HG02763 (cell line): ENCODE data around the gene FHOD3.
"Not testable (repeated sequence)": the region's sequence is repeated elsewhere in the genome, so short reads cannot be mapped to it uniquely, and the experiment has no call there.

Experiments
- ATAC-seq: cut with Tn5 transposase; IDR thresholded peaks from one replicate; pipeline ENCODE4 v1.9.1; 2021; ENCODE audit warnings: mild to moderate bottlenecking, moderate library complexity; ENCODE audit not compliant: unreplicated experiment

Gene FHOD3

DNA sequence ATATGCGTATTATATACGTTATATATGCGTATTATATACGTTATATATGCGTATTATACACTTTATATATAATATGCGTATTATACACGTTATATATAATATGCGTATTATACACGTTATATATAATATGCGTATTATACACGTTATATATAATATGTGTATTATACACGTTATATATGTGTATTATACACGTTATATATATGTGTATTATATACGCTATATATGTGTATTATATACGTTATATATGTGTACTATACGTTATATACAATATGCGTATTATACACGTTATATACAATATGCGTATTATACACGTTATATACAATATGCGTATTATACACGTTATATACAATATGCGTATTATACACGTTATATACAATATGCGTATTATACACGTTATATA, 465.5 kb downstream of the FHOD3 start:
- not testable (repeated sequence) for ATAC-seq

DNA sequence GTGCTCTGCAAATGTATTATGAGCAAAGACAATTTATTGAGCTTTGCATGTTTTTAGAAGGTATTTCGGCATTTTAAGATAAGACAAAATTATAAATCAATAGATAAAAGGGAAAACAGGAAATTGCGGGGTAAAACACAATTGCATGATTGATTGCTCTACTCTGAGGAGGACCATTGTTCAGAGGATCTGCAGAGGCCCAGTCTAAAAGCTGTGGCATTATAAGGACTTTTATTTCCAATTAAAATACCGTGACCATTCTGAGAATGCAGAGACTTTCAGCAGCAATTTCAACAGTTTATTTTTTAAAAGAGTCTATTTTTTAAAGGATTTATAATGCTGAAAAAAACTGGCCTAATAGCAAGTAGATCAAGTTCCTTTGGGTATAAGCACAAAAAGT, 469.3 kb downstream of the FHOD3 start:
- ATAC-seq = no peak

DNA sequence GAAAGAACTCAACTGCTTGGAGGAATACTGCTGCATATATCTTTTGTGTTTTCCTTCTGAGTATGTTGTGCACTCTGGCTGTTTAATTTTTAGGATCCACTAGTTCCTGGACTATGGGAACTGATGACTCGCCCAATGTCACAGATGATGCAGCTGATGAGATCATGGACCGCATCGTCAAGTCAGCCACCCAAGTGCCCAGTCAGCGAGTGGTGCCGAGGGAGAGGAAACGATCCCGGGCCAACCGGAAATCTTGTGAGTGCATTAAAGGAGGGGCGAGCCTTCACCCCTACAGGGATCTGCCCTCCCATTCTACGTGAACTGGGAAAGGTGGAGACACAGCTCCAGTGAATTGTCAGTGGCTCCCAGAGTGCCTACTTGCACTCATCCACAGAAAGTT, 471.7 kb downstream of the FHOD3 start:
- no peak for ATAC-seq

DNA sequence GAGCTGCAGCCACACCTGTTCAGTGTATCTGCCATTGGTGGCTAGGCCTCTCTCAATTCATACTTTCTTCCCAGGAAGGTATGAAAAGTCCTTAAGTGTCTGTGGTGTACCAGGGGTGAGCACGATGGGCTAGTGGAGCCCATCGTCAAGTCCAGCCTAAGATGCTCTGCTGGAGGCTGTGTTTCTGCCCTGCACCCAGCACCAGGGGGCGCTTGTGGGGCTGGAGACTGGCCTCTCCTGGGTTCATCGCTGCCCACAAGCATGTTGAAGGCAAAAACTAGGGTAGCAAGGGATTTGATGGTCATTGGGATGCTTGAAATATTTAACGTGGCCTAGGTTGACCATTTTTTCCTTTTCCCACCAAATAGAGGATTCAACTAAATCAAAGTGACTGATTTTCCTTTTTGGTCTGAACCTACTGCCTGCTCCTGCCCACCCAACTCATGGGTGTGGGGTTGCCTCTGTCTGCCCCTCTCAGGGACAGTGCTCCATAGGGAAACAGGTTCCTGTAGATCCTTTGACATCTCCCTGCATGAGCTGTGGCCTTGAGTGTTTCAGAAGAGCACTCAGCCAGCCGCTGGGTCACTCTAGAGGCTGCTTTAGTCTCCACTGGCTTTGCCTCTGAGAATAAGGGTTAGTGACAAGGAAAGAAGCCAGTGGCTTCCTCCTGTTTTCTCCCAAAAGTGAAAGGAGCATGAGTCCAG, 472.2 kb downstream of the FHOD3 start:
- ATAC-seq = no peak

DNA sequence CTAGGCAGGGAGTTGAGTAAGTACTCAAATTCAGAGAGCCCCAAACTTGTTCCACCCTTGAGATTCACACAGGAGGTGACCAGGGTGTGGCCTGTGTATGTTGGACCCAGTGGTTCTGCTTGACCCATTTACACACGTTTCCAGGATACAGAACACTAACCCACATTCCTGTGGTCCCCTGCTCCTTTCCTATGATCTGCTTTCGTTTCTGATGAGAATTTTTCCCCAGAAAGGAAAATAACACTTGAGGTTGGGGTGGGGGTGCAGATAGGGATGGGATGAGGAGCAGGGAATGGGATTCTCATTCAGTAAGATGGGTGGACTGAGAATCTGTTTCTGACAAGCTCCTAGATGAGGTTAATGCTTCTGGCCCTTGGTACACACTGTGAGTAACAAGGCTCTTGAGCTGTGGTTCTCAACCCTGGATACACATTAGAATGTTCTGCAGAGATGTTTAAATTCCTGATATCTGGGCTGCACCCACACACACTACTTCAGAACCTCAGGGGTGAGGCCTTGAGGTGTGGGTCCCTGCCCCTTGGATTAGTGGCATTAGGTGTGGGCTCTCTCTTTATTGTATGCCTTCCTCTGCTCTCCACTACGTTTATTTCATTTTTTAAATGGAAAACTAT, 472.9 kb downstream of the FHOD3 start:
- no peak for ATAC-seq

DNA sequence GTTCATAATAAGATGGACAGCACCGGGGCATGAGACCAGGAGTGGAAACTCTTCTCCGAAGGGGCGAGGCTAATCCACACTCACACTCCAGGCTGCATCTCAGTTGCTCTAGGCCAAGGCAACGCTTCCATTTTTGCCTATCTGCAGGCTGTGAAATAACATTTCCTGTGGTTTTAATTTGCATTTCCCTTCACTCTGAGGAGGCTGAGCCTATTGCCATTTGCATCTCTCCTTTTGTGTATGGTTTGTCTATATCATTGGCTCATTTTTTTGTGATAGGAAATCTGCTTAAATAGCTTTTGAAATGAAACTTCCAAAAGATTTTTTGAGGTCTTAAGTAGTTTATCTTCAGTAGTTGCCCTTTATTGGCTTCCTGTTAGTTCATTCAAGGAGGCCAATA, 473.7 kb downstream of the FHOD3 start:
- ATAC-seq = peak; percentile 43

DNA sequence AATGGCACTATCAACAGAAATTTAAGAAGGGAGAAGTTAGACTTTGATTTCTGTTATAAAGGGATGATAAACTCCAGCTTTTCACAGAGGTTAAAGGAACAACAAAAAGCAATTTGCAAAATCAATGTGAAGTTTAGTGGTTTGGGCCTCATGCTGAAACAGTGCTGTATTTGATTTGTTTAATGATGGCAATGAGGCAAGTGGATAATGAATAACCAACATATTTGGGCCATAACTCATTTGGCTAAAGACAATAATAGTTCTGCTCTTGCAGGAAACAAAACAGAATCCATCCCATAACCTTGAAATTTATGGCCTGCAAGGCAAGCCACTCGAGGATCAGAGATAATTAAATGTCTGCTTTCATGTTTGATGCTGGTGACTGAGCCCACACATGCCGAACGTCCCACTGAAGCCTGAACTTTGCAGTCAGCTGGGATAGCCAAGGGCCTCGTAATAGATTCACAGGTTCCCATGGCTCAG, 474.8 kb downstream of the FHOD3 start:
- no peak for ATAC-seq

DNA sequence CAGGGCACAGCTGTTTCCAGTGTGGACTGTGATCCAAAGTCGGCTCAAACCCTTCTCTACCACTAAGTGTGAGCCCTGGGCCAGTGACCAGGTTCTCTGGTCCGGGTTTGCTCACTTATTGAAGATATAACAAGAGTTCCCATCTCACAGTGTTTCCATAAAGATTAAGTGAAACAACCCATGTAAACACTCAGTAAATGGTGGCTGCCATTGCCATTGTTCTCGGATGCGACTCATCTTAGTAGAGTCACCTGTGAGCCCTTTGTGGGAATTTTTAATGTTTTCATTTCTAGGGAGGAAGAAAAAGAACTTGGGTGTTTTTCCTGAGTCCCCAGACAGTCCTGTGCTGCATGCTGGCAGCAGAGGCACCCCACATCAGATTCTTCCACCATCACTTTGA, 477.9 kb downstream of the FHOD3 start:
- no peak for ATAC-seq

DNA sequence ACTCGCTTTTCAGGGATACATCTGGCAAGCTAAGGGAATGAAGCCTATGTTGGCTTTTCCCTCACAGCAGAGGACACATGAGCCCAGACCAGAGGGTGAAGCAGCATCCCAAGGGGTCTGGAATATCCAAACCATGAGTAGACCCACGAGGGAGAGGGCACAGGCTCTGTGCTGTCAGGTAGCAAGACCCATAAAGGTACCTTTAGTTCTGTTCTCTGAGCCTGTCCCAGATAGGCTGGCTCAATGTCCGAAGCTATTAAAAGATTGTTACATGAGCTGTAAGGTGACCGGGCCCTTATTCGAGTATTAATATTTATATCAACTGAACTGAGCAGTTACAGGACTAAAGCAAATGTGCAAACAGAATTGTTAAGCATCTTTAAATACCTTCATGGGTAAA, 479.1 kb downstream of the FHOD3 start:
- ATAC-seq = no peak

DNA sequence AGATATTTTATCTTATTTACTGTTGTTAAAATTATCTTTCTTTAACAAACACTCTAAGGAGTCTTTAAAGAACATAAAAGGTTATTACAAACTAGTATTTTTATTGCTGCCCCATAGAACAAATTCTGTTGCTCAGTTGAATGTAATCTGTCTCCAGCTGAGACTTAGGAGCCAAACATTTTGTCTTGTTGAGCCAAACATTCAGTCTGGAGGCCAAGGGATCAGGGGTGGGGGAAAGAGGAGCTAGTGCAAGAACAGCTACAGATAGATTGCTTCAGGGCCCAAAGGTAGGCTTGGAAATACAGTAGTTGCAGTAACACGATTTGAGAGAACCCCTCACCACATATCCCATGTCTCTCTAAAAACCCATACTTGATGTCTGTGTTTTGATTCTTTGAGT, 480.1 kb downstream of the FHOD3 start:
- ATAC-seq = no peak

DNA sequence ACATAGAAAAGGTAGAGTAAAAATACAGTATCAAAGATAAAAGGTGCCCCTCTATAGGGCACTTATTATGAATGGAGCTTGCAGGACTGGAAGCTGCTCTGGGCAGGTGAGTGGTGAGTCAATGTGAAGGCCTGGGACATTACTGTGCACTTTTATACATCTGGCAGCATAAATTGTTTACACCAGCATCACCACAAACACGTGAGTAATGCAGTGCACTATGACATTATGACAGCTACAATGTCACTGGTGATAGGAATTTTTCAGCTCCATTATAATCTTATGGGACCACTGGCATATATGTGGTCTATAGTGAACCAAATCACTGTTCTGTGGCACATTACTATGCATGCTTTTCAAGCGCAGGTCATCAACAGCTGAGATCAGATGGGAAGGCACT, 483.2 kb downstream of the FHOD3 start:
- no peak for ATAC-seq

DNA sequence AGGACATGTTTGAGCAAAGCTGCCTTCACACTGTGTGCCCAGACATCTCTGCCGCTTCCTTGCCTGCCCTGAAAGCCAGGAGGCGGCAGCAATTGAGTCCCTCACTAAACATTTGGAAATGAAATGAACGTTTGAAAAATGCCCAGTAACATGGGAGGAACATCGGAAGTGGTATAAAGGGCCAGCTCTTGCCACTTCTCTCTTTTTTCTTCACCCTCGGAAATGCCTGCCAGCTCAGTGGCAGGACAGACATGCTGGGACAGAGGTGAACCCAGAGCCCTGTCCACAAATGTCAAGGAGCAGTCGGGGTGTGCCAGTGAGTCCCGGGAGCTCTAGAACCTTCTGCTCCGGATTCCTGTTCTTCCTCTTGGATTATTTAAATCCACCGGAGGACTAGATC, 485.2 kb downstream of the FHOD3 start:
- no peak for ATAC-seq

DNA sequence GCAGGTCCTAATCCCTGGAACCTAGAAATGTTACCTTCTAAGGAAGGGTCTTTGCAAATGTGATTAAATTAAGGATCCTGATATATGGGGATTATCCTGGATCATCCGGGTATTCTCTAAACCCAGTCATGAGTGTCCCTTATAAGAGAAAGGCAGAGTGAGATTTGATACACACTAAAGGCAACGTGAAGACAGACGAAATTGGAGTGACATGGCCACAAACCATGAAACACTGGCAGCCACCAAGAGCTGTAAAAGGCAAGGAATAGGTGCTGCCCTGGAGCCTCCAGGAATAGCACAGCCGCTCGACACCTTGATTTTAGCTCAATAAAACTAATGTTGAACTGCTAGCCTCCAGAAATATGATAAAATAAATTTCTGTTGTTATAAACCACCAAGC, 486.3 kb downstream of the FHOD3 start:
- no peak for ATAC-seq

DNA sequence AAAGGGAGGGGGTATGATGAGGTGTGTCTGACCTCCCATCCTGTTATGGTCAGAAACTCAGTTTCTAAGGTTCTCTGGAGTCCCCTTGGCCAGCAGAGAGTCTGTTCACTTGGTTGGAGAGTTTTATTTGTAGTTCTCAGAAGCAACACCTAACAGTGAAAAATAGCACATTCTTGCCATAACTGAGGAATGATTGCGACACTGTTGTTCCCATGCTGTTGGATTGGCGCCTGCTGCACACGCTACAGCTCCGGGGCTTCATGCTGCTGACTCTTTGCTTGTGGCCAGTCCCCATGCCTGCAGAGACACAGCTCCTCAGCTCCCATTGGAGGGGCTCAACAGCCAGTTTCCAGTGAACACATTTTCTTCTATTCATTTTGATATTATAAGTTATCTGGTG, 489.2 kb downstream of the FHOD3 start:
- no peak for ATAC-seq

DNA sequence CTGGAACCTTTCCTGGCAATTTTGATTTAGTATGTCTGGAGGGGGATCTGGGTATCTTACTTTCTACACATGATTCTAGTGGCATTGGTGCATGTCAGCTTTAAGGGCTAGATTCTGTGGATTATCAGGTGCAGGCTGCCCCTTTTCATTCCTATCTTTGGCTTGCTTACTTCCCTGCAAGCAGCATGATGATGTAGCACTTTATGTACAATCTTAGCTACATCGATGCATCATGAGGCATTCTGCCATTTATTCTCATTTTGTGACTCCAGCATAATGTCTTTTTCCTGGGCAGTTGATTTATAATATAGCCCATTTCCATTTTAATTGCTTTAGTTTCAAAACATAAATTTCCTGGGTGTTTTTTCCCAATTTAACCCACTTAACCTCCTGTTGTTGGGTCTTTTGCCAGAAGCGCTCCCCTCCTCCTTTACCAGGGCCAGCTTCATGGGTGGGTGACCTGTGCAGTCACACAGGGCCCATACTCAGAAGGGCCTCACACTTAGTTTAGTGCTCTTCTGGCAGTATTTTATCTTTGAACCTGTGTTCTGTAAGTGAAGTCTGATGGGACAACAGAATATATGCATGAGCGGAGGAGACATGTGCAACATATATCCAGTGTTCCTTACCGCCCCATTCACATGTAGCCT, 495.2 kb downstream of the FHOD3 start:
- no peak for ATAC-seq

DNA sequence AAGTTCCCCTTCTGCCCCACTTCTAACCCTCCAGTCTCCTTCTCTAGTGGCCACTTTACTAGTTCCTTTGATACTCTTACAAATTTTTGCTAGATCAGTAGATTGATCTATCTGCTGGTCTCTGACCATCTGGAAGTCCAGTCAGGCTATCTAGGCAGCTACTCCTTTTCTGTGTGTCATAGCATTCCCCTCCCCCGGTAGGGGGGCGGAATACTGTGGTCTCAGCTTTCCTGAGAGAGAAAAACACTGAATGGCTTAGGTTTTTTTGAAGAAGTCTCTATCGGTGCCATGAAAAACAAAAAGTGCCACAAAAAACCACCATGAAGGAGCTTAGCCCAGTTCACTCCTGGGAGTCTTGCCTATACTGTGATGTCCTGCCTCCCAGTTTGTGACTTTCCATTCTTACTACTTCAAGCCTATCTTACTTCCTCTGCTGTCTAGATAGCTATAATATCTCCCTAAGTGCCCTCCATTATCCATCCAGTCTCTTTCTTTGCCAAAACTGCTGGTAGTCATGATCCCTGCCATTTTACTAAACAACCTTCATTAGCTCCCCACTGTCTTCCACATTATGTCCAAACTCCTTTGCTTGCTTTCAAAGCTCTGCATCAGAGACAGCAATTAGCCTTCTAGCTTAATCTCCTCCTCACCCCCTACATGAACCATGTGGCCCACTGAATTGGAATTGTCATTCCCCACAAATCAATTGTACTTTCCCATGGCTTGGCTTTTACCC, 501.4 kb downstream of the FHOD3 start:
- no peak for ATAC-seq

DNA sequence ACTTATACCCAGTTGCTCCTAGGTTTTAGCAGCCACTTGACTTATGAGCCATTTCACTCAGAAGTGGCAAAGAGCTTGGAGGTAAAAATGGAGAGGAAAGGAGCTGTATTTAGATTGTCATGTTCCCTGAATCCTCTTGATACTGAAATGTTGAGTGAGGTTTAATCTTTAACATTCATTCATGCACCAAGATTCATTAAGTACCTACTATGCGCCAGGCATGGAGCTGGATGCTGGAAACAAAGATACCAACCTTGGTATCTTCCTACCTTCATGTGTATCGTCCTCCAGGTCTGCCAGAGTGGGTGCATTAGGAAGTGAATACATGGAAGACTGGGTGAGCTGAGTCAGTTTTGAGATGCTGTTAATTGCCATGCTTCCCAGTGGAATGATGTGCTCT, 507.6 kb downstream of the FHOD3 start:
- ATAC-seq = no peak

DNA sequence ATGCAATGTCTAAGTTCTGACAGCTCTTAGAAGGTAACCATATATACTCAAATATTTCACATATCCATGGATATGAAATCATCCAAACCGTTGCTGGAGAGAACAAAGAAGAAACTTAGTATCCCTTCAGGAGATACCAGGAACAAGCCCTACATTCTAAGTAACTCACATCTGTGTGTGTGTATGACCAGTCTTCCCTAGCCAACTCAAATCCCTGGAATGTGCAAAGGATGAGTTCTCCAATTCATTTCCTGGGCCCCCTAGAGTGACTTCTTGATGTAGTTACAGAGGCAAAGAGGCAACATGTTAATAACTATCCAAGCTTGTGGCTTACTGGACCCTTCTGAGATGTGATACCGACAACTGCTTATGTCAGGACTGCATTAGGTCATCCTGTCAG, 511.2 kb downstream of the FHOD3 start:
- ATAC-seq = no peak

DNA sequence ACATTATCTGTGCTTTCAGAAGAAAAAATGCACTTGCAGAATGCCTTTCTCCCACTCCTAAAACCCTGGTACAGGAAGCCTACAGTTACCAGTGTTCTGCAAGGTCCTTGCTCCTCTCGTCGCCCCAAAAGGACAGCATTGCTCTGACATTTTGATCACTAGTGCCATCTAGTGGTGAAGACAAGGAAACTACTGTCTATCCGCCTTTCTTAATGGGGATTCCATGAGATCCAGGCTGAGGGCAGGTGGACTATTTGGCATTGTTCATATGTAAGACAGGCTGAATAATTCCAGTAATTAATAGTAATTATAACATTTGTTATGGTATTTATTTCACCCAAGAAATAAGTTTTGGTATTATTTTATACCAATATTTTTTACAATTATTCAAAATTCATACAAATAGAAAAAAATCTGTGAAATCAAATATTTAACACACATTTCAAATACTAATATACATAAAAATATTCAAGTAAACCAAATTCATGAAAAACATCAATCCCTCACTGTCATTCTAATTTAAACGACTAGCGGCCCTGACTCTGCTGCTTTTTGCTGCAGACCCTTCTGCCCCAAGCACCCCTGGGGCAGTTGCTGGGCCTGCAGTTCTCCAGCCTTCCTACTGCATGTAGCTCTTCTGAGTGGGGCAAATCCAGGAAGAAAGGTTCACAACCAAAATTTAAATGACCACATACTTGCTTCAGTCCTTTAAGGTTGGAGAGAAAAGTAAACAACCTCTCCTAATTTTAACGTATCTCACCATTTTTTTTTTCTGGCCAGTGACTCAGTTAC, 512.3 kb downstream of the FHOD3 start:
- peak; percentile 95 for ATAC-seq

DNA sequence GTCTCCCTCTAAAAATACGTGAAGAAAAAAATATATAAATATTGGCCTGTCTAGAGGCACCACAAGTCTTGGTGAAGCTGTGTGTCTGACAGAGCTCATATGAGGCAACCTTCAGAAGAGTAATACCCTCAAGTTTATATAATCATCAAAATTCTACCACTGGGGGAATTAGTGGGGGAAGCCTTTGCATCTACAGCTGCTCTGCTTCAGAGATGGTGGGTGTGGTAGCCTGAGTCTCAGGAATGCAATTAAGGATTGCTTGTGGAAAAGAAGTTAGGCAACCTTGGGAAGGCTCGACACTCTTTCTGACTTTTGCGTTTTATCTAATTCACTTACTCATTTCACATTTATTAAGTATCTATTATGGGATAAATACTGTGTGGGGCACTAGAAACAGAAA, 513.9 kb downstream of the FHOD3 start:
- no peak for ATAC-seq

DNA sequence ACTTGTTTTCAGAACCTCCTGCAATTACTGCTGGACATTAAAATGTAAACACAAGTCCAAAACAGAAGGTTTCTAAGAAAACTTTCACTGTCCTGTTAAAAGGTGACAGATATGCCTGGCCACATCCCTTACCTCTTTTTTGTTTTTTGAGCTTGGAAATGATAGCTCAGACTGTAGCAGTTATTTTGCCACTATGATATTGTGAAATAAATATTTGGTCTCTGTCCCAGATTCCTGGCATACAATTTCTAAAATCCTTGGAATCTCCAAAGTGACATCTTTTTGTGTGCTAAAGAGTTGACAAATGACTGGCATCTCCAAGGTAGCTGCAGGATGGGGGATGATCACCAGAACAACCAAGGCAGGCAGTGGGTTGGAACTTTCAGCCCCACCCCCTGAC, 514.4 kb downstream of the FHOD3 start:
- no peak for ATAC-seq
